Measurements from ENCODE around the gene ERICH4. TPM values are rescaled to one million over a fixed set of nuclear protein-coding genes. Genes with fewer than 3 reads are reported as not detected.
"Not testable (repeated sequence)": the region's sequence is repeated elsewhere in the genome, so short reads cannot be mapped to it uniquely, and the experiment has no call there.

ERICH4 gene
- total and polyA plus RNA-seq, 2 of the 8 experiments (the other 6 are each of a cell fraction or from before 2014, with no cell fraction given): not detected

- H3K4me3 ChIP-seq (ENCODE audit: extremely low read depth in 1 of 4, insufficient read depth in 2 of 4, low read depth in 3 of 4, low read length in 4 of 4); H3K79me1 ChIP-seq (ENCODE audit: low read depth, low read length); H3K4ac ChIP-seq (replicated peaks; ENCODE audit: insufficient read length, low read depth, low read length); H3K9ac ChIP-seq (replicated peaks in 1 of 4; ENCODE audit: extremely low read depth in 1 of 4, low read depth in 3 of 4, low read length in 3 of 4); DNase-seq (ENCODE audit: low read depth in 1 of 2, low spot score in 2 of 2); H3K27me3 ChIP-seq (replicated peaks in 1 of 4; ENCODE audit: control insufficient read depth in 3 of 4, extremely low read depth in 1 of 4, insufficient read depth in 3 of 4, low read length in 3 of 4); H3K27ac ChIP-seq (ENCODE audit: low read depth, low read length); H3K56ac ChIP-seq (replicated peaks; ENCODE audit: insufficient read length, low read depth, low read length); H2BK12ac ChIP-seq (ENCODE audit: low read depth, low read length); H2AK5ac ChIP-seq (ENCODE audit: low read depth, low read length); H2BK120ac ChIP-seq (replicated peaks; ENCODE audit: low read depth, low read length); H3K18ac ChIP-seq (ENCODE audit: extremely low read depth, low read length); H4K8ac ChIP-seq (ENCODE audit: extremely low read depth, insufficient read depth, low read length); H4K20me1 ChIP-seq (replicated peaks in 1 of 2; ENCODE audit: control insufficient read depth in 1 of 2, insufficient read depth in 2 of 2, low read length in 2 of 2); H3K9me3 ChIP-seq (ENCODE audit: insufficient read depth in 2 of 2, low read depth in 1 of 2, low read length in 1 of 2); H3K23me2 ChIP-seq (ENCODE audit: low read depth, low read length); H2AFZ ChIP-seq (ENCODE audit: low read length); H3K36me3 ChIP-seq (ENCODE audit: control insufficient read depth in 2 of 4, insufficient read depth in 4 of 4, low read length in 3 of 4); H2BK20ac ChIP-seq (ENCODE audit: low read length); H3K14ac ChIP-seq (ENCODE audit: insufficient read length); H3K4me1 ChIP-seq (replicated peaks in 1 of 4; ENCODE audit: control insufficient read depth in 3 of 4, insufficient read depth in 4 of 4, low read length in 3 of 4); H3K23ac ChIP-seq (ENCODE audit: insufficient read length); H4K91ac ChIP-seq (replicated peaks; ENCODE audit: insufficient read length, low read length); H4K5ac ChIP-seq (ENCODE audit: insufficient read length, low read depth, low read length); H3K4me2 ChIP-seq (ENCODE audit: insufficient read depth in 1 of 2, low read depth in 2 of 2, low read length in 2 of 2); H3K79me2 ChIP-seq (ENCODE audit: control insufficient read depth in 1 of 2, insufficient read depth in 2 of 2, low read length in 2 of 2); H2BK15ac ChIP-seq (ENCODE audit: low read length); FAIRE-seq; H2BK5ac ChIP-seq (ENCODE audit: low read depth, low read length): not testable (repeated sequence)
- CTCF ChIA-PET (ENCODE audit: partially characterized antibody): interaction anchor here (0.8 to 4.9 kb wide), 8 partner anchors 10 to 161 kb away, joined by 3 to 34 read pairs (median 6); partner anchors contain the start of gene B3GNT8
- 100% methylated on average over 5 of the region's 5 CpGs; no CpG with 5 or more reads in 1 of the 2 experiments for WGBS, 2 experiments (ENCODE audit: extremely low coverage in 1 of 2, insufficient coverage in 1 of 2, insufficient read length in 1 of 2, insufficient replicate concordance in 2 of 2, low coverage in 1 of 2, low lambda C conversion rate in 2 of 2, missing lambda C conversion rate in 1 of 2)
- POLR2A ChIA-PET (ENCODE audit: partially characterized antibody): interaction anchor here (1.0 to 2.7 kb wide), 7 partner anchors 9 to 56 kb away, joined by 3 to 13 read pairs (median 4); partner anchors contain the start of gene DMAC2
Observed at GRCh38 chr19:41408846-41409245, 34.1 kb upstream of the ERICH4 start.
